Measurements from ENCODE around the gene KCNJ12.

KCNJ12 gene

DNA sequence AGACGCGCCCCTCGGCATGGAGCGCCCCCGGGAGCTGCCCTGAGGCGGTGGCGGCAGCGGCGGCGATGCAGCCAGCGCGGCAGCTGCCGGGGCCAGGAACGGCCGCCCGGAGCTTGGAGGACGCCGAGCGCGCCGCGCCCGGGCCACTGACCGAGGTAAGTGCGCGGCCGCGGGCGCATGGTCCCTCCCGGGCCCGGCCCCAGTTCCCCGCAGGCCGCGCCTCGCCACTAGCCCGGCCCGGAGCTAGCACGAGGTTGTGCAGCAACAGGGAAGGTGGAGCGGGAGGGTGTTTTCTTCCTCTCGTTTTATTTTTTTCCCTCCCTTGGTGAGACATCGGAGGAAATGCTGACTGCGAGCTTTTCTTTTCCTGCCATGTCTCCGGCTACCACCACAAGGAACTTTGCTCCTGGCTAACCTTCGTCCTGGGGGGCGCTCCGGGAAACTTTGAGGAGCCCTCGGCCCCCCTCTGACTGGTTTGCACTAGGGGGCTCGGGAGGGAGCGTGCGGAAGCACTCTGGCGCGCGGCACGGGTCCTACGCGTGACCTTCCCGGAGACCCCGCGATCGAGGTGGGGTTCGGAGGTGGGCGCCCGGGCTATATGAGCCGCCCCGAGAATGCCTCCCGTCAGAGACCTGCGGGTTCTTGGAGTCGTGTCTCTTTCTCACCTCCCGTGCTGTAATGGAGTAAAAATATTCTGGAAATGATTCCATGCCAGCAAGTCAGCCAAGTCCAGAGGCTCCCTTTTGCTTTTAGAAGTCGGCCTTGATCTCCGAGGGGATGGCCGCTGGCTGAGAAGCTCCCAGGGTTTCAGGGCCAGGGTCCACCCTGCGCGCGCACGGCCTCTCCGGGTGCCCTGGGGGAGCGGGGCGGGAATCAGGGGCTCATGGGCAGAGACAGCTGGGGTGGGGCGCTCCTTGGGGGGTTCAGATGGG is 868 bp downstream of the KCNJ12 start:
- H3K4me3 ChIP-seq (replicated peaks; ENCODE audit: low read depth, low read length): peak overlapping the region; percentile 7

DNA sequence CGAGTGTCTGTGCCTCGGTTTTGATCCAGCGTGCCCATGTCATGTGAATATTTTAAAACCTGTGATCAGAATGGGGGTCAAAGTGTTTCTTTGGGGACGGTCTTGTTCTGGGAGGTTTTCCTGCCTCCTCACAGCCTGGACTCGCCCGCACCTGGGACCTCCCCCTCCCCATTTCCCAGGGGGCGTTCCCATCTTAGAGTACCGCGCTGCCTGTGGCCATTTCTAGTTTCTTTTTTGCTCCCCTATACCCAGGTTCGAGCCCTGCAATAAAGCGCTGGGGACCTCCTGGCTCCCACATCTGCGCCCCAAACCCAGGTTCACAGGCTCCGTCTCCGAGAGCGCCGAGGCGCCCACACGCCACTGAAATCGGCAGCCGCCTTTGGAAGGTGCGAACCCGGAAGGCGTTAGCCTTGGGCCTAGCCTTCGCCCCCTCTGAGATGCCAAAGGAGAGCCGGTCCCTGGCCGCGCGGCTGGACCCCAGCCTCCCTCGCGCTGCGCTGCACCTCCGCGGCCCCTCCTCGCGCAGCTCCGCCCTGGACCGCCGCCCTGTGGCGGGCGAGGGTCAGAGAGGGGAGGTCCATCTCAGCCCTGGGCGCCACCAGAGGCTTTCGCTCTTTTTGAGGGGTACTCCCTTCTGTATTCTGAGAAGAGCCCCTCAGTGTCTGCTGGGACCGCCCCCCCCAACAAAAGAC is 1.7 kb downstream of the KCNJ12 start:
- DNase-seq (ENCODE audit: low read depth): no peak
- H3K4me3 ChIP-seq (replicated peaks; ENCODE audit: low read depth, low read length): no peak overlapping the region
- TF ChIP-seq CTCF (IDR thresholded peaks at IDR 0.05; ENCODE audit: low read length, missing control alignments): no peak

More for the DNA sequence above, 868 bp downstream of the KCNJ12 start:
- DNase-seq (ENCODE audit: low read depth): peak; percentile 16
- TF ChIP-seq CTCF (IDR thresholded peaks at IDR 0.05; ENCODE audit: low read length, missing control alignments): no peak

GRCh38 chr17:21378553-21378952 is 2.4 kb downstream of the KCNJ12 start:
- TF ChIP-seq CTCF (IDR thresholded peaks at IDR 0.05; ENCODE audit: low read length, missing control alignments): no peak
- H3K4me3 ChIP-seq (replicated peaks; ENCODE audit: low read depth, low read length): no peak overlapping the region
- DNase-seq (ENCODE audit: low read depth): no peak

DNA sequence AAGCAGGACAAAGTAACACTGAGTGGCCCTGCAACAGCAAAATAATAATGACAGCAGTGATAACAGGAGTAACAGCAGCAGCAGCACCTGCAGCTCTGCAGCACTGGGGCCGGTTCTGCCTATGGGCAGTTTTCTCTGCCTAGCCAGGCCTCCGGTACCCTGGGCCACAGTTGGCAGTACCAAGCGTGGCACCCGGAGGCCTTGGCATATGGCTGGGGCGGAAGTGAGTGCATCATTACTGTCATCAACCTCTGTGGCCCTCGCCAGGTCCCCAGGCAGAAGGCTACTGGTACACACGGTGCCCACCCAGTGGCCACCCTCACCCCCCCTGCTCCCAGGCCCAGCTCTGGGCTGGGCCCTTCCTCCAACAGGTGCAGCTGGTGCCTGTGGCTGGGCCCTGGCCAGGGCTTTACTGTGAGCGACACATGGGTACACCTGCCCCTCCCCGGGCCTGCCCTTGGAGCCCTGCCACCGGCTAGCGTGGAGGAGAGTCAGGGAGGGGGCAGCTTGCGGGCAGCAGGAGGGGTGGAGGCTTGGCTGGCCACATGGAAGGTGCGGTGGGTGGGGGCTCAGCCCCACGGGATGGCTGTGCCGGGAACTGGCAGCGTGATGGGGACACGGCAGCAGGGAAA is 3.0 kb downstream of the KCNJ12 start:
- TF ChIP-seq CTCF (IDR thresholded peaks at IDR 0.05; ENCODE audit: low read length, missing control alignments): no peak
- no peak overlapping the region for H3K4me3 ChIP-seq (replicated peaks; ENCODE audit: low read depth, low read length)
- DNase-seq (ENCODE audit: low read depth): no peak

GRCh38 chr17:21380659-21381058 is 4.5 kb downstream of the KCNJ12 start:
- DNase-seq (ENCODE audit: low read depth): no peak
- TF ChIP-seq CTCF (IDR thresholded peaks at IDR 0.05; ENCODE audit: low read length, missing control alignments): no peak
- no peak overlapping the region for H3K4me3 ChIP-seq (replicated peaks; ENCODE audit: low read depth, low read length)

- no peak for TF ChIP-seq CTCF (IDR thresholded peaks at IDR 0.05; ENCODE audit: low read length, missing control alignments)
- H3K4me3 ChIP-seq (replicated peaks; ENCODE audit: low read depth, low read length): no peak overlapping the region
- no peak for DNase-seq (ENCODE audit: low read depth)
These were observed 5.0 kb downstream of the KCNJ12 start for GRCh38 chr17:21381076-21381706.
